SK-N-SH (cell line): ENCODE results near the gene RASAL2.

ENCODE experiments used
- CTCF ChIP-seq: fragments of 200-600 bp; sonication (generic); IDR thresholded peaks from 2 replicates; pipeline ENCODE4 v1.6.1; 2017; ENCODE audit warnings: antibody characterized with exemption, mild to moderate bottlenecking, moderate library complexity
- EP300 ChIP-seq, 2 experiments: IDR thresholded peaks; 2 replicates each; pipeline versions ENCODE4 v1.4.0 to v1.6.1; 2012; ENCODE audit warnings: borderline replicate concordance in 1 of 2, low read depth in 1 of 2, low read length in 1 of 2
- EZH2phosphoT487 ChIP-seq: fragments of 200-600 bp; sonication (generic); IDR thresholded peaks from 2 replicates; pipeline ENCODE4 v1.6.1; 2017; ENCODE audit warnings: low read depth, mixed run types, mild to moderate bottlenecking, antibody characterized with exemption, moderate library complexity, borderline replicate concordance
- MAX ChIP-seq: IDR thresholded peaks from 2 replicates; pipeline ENCODE4 v1.4.0; 2012; ENCODE audit warnings: low read depth
- MXI1 ChIP-seq: IDR thresholded peaks from 2 replicates; pipeline ENCODE4 v1.6.1; 2012; ENCODE audit warnings: mild to moderate bottlenecking, low read depth, low read length, improper control_type of control experiment
- NFIC ChIP-seq: IDR thresholded peaks from 2 replicates; pipeline ENCODE4 v1.4.0; 2012; ENCODE audit warnings: borderline replicate concordance
- RAD21 ChIP-seq: IDR thresholded peaks from 2 replicates; pipeline ENCODE4 v1.6.1; 2012; ENCODE audit warnings: mild to moderate bottlenecking, low read length
- TF ChIP-seq, protein P1 (sequence below): fragments of 150-350 bp; IDR thresholded peaks from 2 replicates; pipeline ENCODE4 v1.6.1; 2017; ENCODE audit warnings: antibody characterized with exemption, low read length, low read depth, borderline replicate concordance
- TF ChIP-seq, protein P2 (sequence below): IDR thresholded peaks from 2 replicates; pipeline ENCODE4 v1.4.0; 2012; ENCODE audit warnings: low read depth, borderline replicate concordance

GRCh38 chr1:178168536-178168935, 74.6 kb downstream of the RASAL2 start:
- TF ChIP-seq, protein P1, sequence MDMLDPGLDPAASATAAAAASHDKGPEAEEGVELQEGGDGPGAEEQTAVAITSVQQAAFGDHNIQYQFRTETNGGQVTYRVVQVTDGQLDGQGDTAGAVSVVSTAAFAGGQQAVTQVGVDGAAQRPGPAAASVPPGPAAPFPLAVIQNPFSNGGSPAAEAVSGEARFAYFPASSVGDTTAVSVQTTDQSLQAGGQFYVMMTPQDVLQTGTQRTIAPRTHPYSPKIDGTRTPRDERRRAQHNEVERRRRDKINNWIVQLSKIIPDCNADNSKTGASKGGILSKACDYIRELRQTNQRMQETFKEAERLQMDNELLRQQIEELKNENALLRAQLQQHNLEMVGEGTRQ, result no peak
- TF ChIP-seq MXI1, result no peak
- TF ChIP-seq CTCF, result no peak
- TF ChIP-seq, protein P2, sequence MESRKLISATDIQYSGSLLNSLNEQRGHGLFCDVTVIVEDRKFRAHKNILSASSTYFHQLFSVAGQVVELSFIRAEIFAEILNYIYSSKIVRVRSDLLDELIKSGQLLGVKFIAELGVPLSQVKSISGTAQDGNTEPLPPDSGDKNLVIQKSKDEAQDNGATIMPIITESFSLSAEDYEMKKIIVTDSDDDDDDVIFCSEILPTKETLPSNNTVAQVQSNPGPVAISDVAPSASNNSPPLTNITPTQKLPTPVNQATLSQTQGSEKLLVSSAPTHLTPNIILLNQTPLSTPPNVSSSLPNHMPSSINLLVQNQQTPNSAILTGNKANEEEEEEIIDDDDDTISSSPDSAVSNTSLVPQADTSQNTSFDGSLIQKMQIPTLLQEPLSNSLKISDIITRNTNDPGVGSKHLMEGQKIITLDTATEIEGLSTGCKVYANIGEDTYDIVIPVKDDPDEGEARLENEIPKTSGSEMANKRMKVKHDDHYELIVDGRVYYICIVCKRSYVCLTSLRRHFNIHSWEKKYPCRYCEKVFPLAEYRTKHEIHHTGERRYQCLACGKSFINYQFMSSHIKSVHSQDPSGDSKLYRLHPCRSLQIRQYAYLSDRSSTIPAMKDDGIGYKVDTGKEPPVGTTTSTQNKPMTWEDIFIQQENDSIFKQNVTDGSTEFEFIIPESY, result no peak
- TF ChIP-seq MAX, result no peak
- TF ChIP-seq EP300 (IDR thresholded peaks at IDR 0.05; ENCODE audit: borderline replicate concordance in 1 of 2, low read depth in 1 of 2, low read length in 1 of 2), result no peak
- no peak for TF ChIP-seq NFIC
- no peak for TF ChIP-seq EZH2phosphoT487
- TF ChIP-seq RAD21, result no peak
